NCI-H526 treated with DMSO at 0.1 percent for 48 hours (cell line): ENCODE data around the gene ACSL5.

Experiments used
- DNase-seq: peaks from one replicate; lab custom pipeline; 2025; lab: John Stamatoyannopoulos, UW

ACSL5 gene

DNA sequence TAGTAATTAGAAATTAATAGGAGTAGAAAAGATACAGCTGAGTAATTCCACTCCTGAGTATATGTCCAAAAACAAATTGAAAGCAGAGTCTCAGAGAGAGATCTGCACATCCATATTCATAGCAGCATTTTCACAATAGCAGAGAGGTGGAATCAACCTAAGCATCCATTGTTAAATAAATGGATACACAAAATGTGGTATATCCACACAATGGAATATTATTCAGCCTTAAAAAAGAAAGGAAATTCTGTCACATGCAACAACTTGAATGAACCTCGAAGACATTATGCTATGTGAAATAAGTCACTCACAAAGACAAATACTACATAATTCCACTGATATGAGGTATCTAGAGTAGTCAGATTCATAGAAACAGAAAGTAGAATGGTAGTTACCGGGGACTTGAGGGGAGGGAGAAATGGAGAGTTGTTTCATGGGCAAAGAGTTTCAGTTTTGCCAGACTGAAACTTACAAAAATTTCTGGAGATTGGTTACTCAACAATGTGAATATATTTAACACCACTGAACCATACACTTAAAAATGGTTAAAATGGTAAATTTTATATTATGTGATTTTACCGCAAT lies 91.5 kb downstream of the ACSL5 start:
- DNase-seq = no peak

DNA sequence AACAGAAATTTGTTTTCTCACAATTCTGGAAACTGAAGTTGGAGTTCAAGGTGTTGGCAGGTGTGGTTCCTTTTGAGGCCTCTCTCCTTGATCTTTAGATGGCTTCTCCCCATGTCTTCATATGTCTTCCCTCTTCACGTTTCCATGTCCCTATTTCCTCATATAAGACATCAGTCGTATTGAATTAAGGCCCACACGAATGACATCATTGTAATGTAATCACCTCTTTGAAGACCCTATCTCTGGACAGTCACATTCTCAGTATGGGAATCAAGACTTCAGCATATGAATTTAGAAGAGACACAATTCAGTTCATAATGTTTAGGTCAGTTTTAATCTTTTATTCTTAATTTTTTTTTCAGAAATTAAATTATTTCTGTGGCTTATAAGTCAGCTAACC lies 92.9 kb downstream of the ACSL5 start:
- no peak for DNase-seq

DNA sequence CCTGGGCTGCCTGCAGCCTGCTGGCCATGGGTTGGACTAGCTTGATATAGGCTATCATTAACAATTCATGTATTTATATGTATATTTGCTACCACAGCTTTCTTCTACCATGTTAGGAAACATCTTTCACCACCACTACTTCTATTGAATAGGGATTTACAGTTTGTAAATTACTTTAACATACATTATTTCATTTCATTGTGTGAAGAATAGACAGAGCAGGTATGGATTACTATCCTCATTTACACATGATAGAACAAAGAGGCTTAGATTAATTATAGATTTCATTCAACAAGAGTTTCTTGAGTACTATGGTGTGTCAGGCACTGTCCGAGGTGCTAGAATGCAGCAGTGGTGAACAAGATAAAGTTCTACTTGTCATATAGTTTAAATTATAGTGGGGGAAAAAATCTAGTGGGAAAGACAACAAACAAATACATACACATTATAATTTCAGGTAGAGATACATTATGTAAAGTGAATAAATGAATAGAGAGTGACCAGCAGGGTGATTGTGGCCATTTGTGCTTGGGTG lies 93.7 kb downstream of the ACSL5 start:
- no peak for DNase-seq

DNA sequence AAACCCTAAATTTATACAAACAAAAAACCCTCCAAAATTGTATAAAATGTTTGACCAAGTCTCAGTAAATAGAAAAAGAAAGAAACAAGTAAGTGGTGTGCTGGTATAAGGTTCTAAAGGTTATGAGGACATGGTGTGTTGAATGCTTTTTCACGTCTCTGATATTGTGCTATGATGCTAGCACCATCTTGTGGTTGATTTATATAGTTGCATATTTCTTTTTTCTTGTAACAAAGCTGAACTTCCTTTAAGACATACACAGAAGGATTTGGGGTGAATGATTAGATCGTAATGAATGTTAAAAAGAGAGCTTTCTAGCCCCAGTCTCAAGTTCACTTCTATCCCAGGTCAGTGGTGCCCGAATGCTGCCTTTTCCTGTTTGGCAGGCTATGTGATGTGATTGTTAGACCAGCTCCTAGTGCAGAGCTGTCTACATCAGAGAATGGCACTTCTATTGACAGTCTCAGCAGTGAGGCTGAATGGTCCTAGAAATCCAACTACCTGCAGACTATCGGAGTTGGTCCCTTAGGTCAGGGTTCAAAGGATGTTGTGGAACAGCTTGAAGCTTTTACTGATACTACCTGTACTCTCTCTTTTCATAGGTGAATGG lies 98.1 kb downstream of the ACSL5 start:
- DNase-seq = peak; percentile 44

DNA sequence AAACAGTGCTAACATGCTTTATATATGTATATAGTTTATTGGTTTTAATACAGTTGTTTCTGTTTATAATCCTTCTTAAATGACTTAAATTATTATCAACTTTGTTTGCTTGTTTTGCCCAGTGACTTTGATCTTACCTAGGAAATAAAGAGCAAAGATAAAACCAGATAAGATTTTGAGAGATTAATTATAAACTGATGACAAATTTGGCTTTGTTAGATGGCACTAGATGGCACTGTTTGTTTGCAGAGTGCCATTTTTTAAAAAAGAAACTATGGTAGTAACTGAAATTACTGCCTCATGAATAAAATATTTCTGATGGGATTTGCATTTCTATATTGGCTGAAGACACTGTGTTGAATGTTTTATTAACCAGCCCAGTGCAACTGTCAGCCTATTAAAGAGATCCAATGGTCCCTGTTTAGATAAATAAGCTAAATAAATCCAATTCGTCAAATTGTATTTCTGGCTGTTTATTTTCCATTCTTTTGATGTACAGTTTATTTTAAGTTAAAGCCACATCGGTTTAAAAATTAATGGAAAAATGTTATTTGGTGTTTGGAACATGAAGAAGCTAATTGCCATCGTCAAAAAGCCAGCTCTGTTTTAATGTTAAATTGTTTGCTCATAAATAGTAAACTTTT lies 101.8 kb downstream of the ACSL5 start:
- DNase-seq = peak; percentile 65
